BJ (cell line): ENCODE measurements around the gene FBLN5. TPM values are rescaled to one million over a fixed set of nuclear protein-coding genes. Genes with fewer than 3 reads are reported as not detected.

Experiments used
- CTCF ChIA-PET: fragments of 350-600 bp; formaldehyde crosslinking; extraction: SDS; loops from one replicate; lab custom pipeline; 2021; ENCODE audit warnings: antibody characterized with exemption, inconsistent platforms; lab: Yijun Ruan, JAX
- POLR2A ChIA-PET: fragments of 300-600 bp; sonication (Branson Sonifier 250); formaldehyde crosslinking; extraction: SDS; loops from one replicate; lab custom pipeline; 2021; ENCODE audit warnings: antibody characterized with exemption; lab: Charles Lee
- DNase-seq: peaks from one replicate; pipeline ENCODE4 v3.0.0-alpha.2; 2011; ENCODE audit warnings: low read depth
- H3K27me3 ChIP-seq: 2 replicates; pipeline ENCODE4 v1.6.0; 2011; ENCODE audit warnings: low read length; ENCODE audit not compliant: control insufficient read depth, insufficient read depth
- H3K36me3 ChIP-seq: 2 replicates; pipeline ENCODE4 v1.5.1; 2011; ENCODE audit warnings: low read length; ENCODE audit not compliant: control insufficient read depth, insufficient read depth
- H3K4me3 ChIP-seq: 2 replicates; pipeline ENCODE4 v1.5.1; 2011; ENCODE audit warnings: low read depth, mild to moderate bottlenecking, control low read depth, low read length
- polyA plus RNA-seq: library from polyadenylated mRNA; depleted of rRNA; stranded (reverse); fragments of >200 nt; gene quantifications from 2 replicates; pipeline ENCODE4 v1.2.3, GENCODE V29; 2011
- TF ChIP-seq, protein P1 (sequence below): IDR thresholded peaks from 2 replicates; pipeline ENCODE4 v1.5.1; 2011; ENCODE audit warnings: low read depth, mild to moderate bottlenecking, control low read depth, inconsistent platforms, low read length, moderate library complexity; ENCODE audit not compliant: insufficient read depth

Gene FBLN5
- polyA plus RNA-seq, 1 experiment, result 158 TPM

DNA sequence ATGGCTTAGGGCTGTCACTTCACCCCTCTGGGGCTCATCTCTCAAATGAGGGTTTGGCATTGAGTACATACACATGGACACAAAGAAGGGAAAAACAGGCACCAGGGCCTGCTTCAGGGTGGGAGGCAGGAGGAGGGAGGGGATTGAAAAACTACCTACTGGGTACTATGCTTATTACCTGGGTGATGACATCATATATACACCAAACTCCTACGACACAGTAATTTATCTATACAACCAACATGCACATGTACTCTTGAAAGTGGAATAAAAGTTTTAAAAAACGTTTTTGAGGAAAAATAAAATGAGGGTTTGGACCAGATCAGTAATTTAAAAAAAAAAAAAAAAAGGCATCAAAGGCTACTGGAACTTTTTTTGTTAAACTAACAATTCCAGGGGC, 76.6 kb downstream of the FBLN5 start:
- ChIA-PET POLR2A (no interaction called here), CTCF (no interaction called here)
- DNase-seq, result no peak
- TF ChIP-seq, protein P1, sequence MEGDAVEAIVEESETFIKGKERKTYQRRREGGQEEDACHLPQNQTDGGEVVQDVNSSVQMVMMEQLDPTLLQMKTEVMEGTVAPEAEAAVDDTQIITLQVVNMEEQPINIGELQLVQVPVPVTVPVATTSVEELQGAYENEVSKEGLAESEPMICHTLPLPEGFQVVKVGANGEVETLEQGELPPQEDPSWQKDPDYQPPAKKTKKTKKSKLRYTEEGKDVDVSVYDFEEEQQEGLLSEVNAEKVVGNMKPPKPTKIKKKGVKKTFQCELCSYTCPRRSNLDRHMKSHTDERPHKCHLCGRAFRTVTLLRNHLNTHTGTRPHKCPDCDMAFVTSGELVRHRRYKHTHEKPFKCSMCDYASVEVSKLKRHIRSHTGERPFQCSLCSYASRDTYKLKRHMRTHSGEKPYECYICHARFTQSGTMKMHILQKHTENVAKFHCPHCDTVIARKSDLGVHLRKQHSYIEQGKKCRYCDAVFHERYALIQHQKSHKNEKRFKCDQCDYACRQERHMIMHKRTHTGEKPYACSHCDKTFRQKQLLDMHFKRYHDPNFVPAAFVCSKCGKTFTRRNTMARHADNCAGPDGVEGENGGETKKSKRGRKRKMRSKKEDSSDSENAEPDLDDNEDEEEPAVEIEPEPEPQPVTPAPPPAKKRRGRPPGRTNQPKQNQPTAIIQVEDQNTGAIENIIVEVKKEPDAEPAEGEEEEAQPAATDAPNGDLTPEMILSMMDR, result no peak
- no peak overlapping the region for H3K4me3 ChIP-seq
- H3K27me3 ChIP-seq, result no peaks in the 10 kb centered on the region
- H3K36me3 ChIP-seq, result peaks cover 32% of the 10 kb centered on the region

DNA sequence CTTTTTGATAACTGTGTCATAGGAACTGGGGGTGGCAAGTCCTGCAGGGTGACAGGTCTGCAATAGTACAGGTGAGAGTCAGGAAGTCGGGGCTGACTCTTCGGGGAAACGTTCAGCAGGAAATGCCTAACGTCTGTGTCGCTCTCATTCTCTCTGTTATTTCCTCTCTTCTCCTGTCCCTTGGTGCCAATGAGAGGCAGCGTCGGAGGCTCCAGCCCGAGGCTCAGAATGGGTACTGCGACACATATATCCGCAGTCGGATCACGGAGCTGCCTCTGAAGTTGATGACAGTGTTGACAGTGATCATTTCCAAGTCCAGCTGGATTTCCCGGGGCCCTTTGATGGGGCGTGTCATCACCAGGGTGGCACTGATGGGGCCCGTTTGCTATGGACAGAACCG, 77.5 kb downstream of the FBLN5 start:
- peaks cover 28% of the 10 kb centered on the region for H3K36me3 ChIP-seq
- no peak overlapping the region for H3K4me3 ChIP-seq
- TF ChIP-seq, protein P1, result no peak
- CTCF ChIA-PET, result interaction anchor here (0.6 kb wide), 1 partner anchor 1553 kb away, joined by 4 read pairs; no protein-coding TSS in a partner anchor
- H3K27me3 ChIP-seq, result no peaks in the 10 kb centered on the region
- POLR2A ChIA-PET, result no interaction called here
- no peak for DNase-seq

DNA sequence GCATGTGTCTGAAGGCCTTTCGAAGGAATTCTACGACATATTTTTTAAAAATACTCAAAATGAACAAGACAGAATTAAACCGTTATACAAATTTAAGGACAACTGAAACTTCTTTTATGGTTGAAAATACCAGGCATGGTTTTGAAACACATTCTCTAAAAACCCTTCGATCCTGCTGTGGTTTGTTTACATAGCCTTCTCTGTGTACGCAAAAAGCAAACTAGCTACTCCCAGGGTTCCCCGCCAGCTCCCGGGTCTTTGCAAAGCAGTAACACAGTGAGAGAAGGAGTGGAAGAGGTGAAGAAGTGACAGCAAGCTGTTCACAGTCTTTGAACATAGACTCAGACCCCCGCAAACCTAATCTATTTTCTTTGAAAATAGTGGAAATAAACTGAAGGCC, 77.9 kb downstream of the FBLN5 start:
- Histone ChIP-seq H3K36me3 (peaks cover 28% of the 10 kb centered on the region), H3K4me3 (no peak overlapping the region), H3K27me3 (no peaks in the 10 kb centered on the region)
- TF ChIP-seq, protein P1, result no peak
- ChIA-PET POLR2A (no interaction called here), CTCF (interaction anchor here (0.6 kb wide), 2 partner anchors 764 to 1553 kb away, joined by 3 to 4 read pairs; no protein-coding TSS in a partner anchor)
- no peak for DNase-seq

DNA sequence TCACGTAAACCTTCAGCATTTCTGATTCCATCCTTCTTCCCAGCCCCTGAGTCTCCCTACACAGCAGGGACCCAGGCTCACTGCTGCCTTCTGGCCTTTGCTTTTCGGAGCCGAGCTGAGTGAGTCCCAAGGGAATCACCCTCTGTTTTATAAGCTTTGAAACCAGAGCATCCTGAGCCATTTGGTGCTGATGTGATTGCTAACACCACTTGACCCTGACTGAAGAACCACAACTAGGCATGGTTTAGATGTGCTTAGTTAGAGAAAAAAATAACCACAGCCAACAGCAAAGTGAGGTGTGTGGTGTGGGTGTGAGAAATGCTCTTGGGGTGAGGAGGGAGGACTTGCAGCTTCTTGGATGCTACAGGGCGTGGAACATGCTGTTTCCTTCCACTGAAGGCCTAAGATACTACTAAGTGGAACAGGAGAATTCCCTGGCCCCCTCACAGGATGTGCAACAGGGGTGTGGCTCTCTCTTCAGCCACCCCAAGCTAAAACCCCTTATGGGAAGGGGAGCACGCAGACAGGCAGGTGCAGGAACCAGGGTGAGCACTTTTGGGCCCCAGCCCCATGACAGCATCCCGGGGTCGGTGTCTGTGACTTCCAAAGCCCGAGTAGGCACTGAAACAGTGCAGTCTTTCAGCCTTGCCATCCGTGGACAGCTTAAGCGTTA, 80.0 kb downstream of the FBLN5 start, which contains the start of gene TC2N:
TC2N (minus strand) TSS at position 221 of the 673 bp plus-strand sequence. CDS start 53,767 bp downstream, outside the sequence.
- ChIA-PET CTCF (interaction anchor here (0.8 kb wide), 1 partner anchor 26 kb away, joined by 3 read pairs; no protein-coding TSS in a partner anchor), POLR2A (no interaction called here)
- TF ChIP-seq, protein P1, result no peak

DNA sequence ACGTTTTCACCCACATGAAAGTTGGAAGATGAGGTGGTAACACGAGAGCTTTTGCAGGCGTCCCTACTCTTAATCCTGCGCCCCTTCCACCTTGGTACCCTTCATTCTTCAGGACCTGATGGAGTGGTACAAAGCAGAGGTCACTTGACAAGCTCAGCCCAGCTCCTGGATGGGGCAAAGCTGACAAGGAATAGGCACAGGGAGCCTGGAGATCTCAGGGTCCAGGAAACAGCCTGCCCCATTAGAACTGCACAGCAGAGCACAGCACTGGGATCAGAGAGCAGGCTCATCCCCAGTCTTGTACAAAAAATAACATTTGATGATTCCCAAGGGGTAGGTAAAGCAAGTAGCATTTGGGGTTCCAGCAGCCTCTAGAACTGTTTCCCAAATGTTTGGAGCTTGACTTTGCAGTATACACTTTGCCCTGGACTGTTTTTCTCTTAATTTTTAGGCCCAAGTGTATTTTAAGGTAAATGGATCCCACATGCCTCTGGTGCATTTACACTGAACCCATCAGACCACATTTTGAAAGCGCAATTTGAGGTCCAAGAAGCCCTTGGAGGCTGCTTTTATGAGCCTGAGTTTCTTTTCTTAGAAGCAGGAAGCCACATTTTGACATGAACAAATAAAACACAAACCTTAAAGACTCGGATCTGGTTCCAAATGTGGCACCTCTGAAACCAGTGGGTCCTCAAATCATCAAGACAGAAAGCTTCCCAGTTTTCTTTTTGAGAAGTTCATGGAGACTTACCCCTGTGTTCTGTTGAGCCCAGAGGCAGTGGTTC, 80.8 kb downstream of the FBLN5 start:
- ChIA-PET POLR2A (no interaction called here), CTCF (interaction anchor here (0.8 kb wide), 1 partner anchor 26 kb away, joined by 3 read pairs; no protein-coding TSS in a partner anchor)
- H3K4me3 ChIP-seq, result no peak overlapping the region
- DNase-seq, result no peak
- TF ChIP-seq, protein P1, result no peak
- H3K27me3 ChIP-seq, result no peaks in the 10 kb centered on the region
- peaks cover 16% of the 10 kb centered on the region for H3K36me3 ChIP-seq

More for the DNA sequence above, 80.0 kb downstream of the FBLN5 start, which contains the start of gene TC2N:
- H3K4me3 ChIP-seq, result no peak within 1 kb of the TSS
- H3K36me3 ChIP-seq, result peaks cover 16% of the 10 kb centered on the region
- H3K27me3 ChIP-seq, result no peaks in the 10 kb centered on the region
- no peak for DNase-seq
